Activated CD4-positive, CD25-positive, alpha-beta regulatory T cell treated with anti-CD3 and anti-CD28 coated beads, Interleukin-2, amount 50 U/mL, for 16 hours (primary cell): ENCODE results near the gene SYT13.

Experiments
- DNase-seq: peaks from one replicate; pipeline ENCODE4 v3.0.0-alpha.2; 2020; ENCODE audit warnings: low read depth, low spot score

Gene SYT13, protein sequence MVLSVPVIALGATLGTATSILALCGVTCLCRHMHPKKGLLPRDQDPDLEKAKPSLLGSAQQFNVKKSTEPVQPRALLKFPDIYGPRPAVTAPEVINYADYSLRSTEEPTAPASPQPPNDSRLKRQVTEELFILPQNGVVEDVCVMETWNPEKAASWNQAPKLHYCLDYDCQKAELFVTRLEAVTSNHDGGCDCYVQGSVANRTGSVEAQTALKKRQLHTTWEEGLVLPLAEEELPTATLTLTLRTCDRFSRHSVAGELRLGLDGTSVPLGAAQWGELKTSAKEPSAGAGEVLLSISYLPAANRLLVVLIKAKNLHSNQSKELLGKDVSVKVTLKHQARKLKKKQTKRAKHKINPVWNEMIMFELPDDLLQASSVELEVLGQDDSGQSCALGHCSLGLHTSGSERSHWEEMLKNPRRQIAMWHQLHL

DNA sequence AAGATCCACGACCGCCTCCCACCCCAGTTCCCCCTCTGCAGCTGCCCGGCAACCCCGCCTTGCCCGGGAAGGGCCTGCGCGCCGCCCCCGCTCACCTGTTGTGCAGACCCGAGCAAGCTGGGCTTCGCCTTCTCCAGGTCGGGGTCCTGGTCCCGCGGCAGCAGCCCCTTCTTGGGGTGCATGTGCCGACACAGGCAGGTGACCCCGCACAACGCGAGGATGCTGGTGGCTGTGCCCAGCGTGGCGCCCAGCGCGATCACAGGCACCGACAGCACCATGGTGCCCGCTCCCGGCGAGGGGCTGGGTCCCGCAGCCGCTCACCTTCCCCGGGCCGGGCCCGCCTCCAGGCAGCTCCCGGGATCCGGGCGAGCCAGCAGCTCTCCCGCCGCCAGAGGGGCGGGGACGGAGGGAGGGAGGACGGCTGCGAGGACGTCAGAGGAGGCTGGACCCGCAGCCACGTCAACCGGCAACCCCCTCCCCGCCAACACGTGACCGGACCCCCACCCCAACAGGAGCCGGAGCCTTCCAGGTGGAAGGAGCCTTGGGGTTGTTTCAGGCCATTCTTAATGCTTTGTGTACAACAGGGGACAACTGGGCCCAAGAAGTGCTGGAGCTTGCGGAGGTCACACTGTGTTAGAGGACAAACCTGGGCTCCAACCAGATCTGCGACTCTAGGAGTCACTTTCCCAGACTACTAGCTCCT lies at the start of gene SYT13:
Gene SYT13, minus strand, starts transcription at position 412 of the 703 bp plus-strand sequence. Its CDS starts 134 bp downstream, at position 278.
- no peak for DNase-seq

- DNase-seq = no peak
Measured at GRCh38 chr11:45335434-45335833, 49.3 kb upstream of the SYT13 start.

- no peak for DNase-seq
Measured at GRCh38 chr11:45334836-45335235, 48.7 kb upstream of the SYT13 start.

GRCh38 chr11:45334410-45334809 lies 48.3 kb upstream of the SYT13 start:
- no peak for DNase-seq

DNA sequence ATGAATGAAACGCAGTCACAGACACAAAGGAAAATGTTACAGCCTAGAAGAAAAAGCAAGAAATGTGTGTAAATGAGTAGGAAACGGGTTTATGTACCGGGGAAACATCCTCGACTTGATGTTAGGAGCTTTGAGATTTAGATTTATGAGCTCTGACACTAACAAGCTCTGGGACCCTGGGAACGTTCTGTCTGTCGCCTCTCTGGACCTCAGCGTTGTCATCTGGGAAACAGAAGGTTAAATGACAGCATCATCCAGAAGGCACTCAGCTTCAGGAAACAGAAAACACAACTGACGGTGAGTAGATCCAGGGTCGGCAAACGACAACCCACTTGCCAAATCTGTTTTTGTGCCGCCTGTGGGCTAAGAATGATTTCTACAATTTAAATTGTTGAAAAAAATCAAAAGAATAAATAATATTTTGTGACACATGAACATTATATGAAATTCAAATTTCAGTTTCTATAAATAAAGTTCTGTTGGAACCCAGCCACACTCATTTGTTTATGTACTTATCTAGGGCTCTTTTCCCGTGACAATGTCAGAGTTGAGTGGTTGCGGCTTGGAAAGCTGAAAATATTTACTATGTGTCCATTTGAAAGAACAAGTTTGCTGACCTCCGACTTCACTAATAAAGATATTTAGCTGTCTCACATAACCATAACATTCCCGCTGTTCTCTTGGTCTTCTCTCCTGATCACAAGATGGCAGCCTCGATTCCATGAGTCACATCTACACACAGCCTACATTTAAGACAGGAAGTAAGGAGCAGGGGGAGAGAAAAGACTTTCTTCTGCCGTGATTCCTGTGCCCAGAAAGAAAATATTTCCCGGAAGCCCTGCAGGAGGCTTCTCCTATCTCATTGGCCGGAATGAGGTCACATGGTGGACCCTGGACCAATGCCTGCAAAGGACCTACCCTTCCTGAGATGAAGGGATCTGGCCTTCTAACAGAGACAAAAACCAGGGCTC lies 47.1 kb upstream of the SYT13 start:
- DNase-seq = no peak

GRCh38 chr11:45332276-45332934 lies 46.3 kb upstream of the SYT13 start:
- peak; percentile 12 for DNase-seq

GRCh38 chr11:45331839-45332238 lies 45.7 kb upstream of the SYT13 start:
- no peak for DNase-seq

- DNase-seq = no peak
Measured at GRCh38 chr11:45328726-45329125, 42.6 kb upstream of the SYT13 start.

DNA sequence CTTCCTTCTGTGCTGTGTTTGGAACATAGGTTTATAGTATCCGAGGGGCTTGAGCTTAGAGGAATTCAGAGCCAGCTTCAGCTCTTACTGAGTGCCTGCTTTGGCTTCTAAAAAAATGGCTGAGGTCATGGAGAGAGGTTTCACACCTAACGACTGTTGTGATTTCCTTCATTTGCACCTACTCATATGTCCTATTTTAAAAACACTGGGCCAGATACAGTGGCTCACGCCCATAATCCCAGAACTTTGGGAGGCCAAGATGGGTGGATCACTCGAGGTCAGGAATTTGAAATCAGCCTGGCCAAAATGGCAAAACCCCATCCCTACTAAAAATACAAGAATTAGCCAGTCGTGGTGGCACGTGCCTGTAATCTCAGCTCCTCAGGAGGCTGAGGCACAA lies 38.3 kb upstream of the SYT13 start:
- no peak for DNase-seq

- DNase-seq = no peak
Measured at GRCh38 chr11:45323601-45324249, 37.6 kb upstream of the SYT13 start.

- DNase-seq = no peak
Measured at GRCh38 chr11:45322891-45323600, 36.9 kb upstream of the SYT13 start.

DNA sequence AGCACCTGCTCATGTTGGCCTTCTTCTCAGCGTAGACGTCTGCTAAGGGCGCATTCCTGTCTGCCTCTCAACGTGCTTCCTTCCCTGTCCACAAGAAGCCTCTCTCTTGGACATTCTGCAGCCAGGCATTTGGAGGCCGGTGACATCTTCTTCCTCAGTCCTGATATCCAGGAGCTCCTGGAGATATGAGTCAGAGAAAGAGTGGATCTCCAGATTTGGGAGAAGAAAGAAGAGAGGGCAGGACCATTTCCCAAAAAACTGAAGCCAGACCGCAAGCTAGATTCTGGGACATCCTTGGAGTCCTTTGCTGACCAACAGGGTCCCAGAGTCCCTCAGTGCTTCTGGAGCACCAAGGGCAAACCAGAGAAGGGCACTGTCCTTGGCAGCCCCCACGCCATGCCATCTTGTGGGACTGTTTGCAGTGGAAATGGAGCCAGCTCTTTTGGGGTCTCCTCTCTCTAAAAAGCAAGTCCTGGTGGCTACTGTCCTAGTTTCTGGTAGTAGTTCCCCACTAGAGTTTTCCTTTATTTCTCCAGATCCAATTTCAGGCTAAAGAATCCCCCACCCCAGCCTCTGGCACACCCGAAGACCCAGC lies 36.1 kb upstream of the SYT13 start:
- DNase-seq = no peak

DNA sequence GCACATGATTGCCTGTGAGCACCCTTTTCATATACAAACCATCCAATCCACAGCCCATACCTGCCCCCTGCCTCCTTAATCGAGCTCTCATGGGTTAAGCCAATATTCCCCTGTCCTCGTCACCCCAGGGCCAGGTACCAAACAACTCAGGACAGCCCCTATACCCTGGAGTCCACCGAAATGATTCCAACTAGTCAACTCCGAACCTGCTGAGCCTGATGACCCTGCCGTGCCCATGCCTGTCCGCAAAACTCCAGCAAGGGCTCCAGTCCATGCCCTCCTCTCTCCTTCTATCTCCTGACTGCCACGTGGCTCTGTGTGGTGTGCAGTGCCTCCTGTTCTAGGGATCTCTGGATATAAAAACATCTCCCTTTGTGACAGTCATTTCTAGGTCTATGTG lies 35.5 kb upstream of the SYT13 start:
- DNase-seq = no peak

DNA sequence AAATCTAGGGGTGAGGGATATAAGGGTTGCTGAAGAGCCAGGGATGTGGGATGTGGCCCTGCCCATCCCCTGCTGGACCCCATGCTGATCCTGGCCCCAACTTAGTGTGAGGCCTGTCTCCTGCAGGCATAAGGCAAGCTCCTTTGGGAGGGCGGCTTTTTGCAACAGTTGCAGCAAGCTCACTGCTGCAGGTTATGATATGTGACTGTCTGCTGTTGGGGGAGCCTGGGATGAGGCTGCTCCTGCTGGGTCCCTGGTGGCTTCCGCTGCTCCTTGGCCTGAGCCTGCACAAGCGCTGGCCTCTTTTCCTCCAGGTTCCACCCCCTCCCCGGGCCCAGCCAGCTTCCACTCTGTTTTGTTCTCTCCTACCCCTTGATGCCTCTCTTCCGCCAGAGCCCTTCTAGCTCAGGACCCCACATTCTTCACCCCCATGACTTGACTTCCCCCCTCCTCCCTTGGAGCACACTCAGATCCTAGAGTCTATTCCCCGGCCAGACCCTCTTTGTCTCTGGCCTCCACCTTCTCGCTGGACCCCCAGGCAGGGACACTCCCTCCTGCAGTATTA lies 35.0 kb upstream of the SYT13 start:
- DNase-seq = no peak

- DNase-seq = no peak
Measured at GRCh38 chr11:45320371-45320770, 34.2 kb upstream of the SYT13 start.

DNA sequence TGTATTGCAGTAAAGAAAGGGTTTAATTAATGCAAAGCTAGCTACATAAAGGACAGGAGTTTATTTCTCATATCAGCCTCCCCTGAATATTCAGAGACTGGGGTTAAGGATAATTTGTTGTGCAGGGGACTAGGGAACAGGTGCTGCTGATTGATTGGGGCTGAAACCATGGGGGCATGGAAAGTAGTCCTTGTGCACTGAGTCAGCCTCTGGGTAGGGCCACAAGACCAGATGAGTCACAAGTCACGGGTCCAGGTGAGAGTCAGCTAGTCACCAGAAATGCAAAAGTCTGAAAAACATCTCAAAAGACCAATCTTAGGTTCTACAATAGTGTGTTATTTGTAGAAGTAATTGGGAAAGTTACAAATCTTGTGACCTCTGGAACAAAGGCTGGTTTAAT lies 32.9 kb upstream of the SYT13 start:
- no peak for DNase-seq

- DNase-seq = no peak
Measured at GRCh38 chr11:45318516-45318915, 32.4 kb upstream of the SYT13 start.

GRCh38 chr11:45316258-45316657 lies 30.1 kb upstream of the SYT13 start:
- no peak for DNase-seq

DNA sequence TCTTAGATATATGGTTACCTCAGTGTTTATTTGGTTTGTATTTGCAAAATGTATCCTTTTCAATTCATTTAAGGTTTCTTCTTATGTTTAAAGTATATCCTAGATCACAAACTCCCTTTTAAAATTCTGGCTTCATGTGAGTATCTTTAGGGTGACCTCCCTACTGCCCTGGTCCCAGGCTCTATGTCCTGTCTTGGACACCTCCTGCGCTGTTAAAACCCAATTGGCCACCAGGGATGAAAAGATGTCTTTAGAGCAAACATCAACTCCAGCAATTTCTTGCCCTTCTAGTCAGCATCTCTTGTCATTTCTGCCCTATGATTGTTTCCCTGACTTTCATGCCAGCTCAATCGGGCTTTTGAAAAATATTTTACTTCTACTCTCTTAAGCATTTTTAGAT lies 28.8 kb upstream of the SYT13 start:
- no peak for DNase-seq
